Testis (tissue), 3 donors: ENCODE data around the gene HBP1. TPM values are rescaled to one million over a fixed set of nuclear protein-coding genes. Genes with fewer than 3 reads are reported as not detected.

Experiments used
- DNase-seq: peaks from one replicate; pipeline ENCODE4 v3.0.0-alpha.2; 2019
- H3K27ac ChIP-seq, 2 donors: fragments of 200-600 bp; sonication (generic); one replicate each; pipeline ENCODE4 v1.5.1; 2019
- H3K27me3 ChIP-seq: fragments of 200-600 bp; sonication (generic); one replicate; pipeline ENCODE4 v1.5.1; 2019
- H3K36me3 ChIP-seq: fragments of 200-600 bp; sonication (generic); one replicate; pipeline ENCODE4 v1.5.1; 2017; ENCODE audit warnings: low read depth; ENCODE audit errors: missing control alignments
- H3K4me1 ChIP-seq: fragments of 200-600 bp; sonication (generic); one replicate; pipeline ENCODE4 v1.5.1; 2019
- H3K4me3 ChIP-seq, 2 donors: fragments of 200-600 bp; sonication (generic); one replicate each; pipeline ENCODE4 v1.5.1; 2017 to 2019
- H3K9me3 ChIP-seq: fragments of 200-600 bp; sonication (generic); one replicate; pipeline ENCODE4 v1.5.1; 2017
- CTCF ChIP-seq, 3 experiments: fragments of 450-650 bp in 2 of 3; fragments of 200-600 bp in 1 of 3; sonication (generic) in 1 of 3; IDR thresholded peaks; one replicate each; pipeline ENCODE4 v1.5.1; 2016 to 2019; ENCODE audit warnings: antibody characterized with exemption in 3 of 3, mild to moderate bottlenecking in 2 of 3, moderate library complexity in 1 of 3
- POLR2A ChIP-seq: fragments of 450-650 bp; IDR thresholded peaks from one replicate; pipeline ENCODE4 v1.6.1; 2017; ENCODE audit warnings: antibody characterized with exemption, mild to moderate bottlenecking, moderate library complexity
- WGBS, 2 donors: methylation state at CpG; one replicate each; pipeline ENCODE4 v1.1.5; 2018; 5-methylcytosine and 5-hydroxymethylcytosine counted together
- intact Hi-C: fragments of 100-400 bp; cut with DNase I; formaldehyde crosslinking; loops from one replicate; pipeline ENCODE4 v1.15.1; 2023; ENCODE audit warnings: low total_unique reads
- polyA plus RNA-seq: library from polyadenylated mRNA; stranded (reverse); fragments of 350-450 nt; fragmentation: Illumina TruSeq; extraction: RNeasy Lipid Tissue Mini Kit (QIAGEN cat#74804); gene quantifications from one replicate; pipeline ENCODE4 v1.2.3, GENCODE V29; 2014; ENCODE audit warnings: low read depth, low replicate concordance; ENCODE audit not compliant: insufficient read depth
- total RNA-seq, 2 donors: library from RNA; depleted of rRNA; stranded (reverse); fragments of >200 nt; gene quantifications; one replicate each; pipeline ENCODE4 v1.2.3, GENCODE V29; 2016

HBP1 gene
- total and polyA plus RNA-seq, 3 donors from 2014 or later: 107 to 134 (median 127) TPM

- Histone ChIP-seq H3K4me1 (no peaks in the 10 kb centered on the region), H3K27ac (no peak overlapping the region), H3K36me3 (no peaks in the 10 kb centered on the region), H3K9me3 (no peaks in the 10 kb centered on the region), H3K4me3 (no peak overlapping the region), H3K27me3 (no peaks in the 10 kb centered on the region)
- intact Hi-C loops: no loop called here
- 97 to 99% methylated on average over 2 of the region's 2 CpGs for WGBS, 2 donors
- DNase-seq: no peak
- TF ChIP-seq POLR2A: no peak
- no peak for TF ChIP-seq CTCF (IDR thresholded peaks at IDR 0.05)
These were observed 21.3 kb downstream of the HBP1 start for GRCh38 chr7:107190090-107190489.

GRCh38 chr7:107194052-107194451 lies 25.2 kb downstream of the HBP1 start:
- H3K27me3 ChIP-seq: no peaks in the 10 kb centered on the region
- no peaks in the 10 kb centered on the region for H3K4me1 ChIP-seq
- DNase-seq: no peak
- H3K36me3 ChIP-seq: no peaks in the 10 kb centered on the region
- no peaks in the 10 kb centered on the region for H3K9me3 ChIP-seq
- H3K4me3 ChIP-seq: no peak overlapping the region
- whole genome bisulfite sequencing, 2 donors: 47 to 61% methylated on average over 1 of the region's 1 CpG
- H3K27ac ChIP-seq: no peak overlapping the region
- peak in 1 of 3 experiments; percentile 16 for TF ChIP-seq CTCF (IDR thresholded peaks at IDR 0.05)
- no peak for TF ChIP-seq POLR2A
- intact Hi-C loops: no loop called here

GRCh38 chr7:107196834-107197610 lies 28.2 kb downstream of the HBP1 start:
- H3K4me1 ChIP-seq: no peaks in the 10 kb centered on the region
- H3K4me3 ChIP-seq: no peak overlapping the region
- intact Hi-C loops: no loop called here
- no peak for TF ChIP-seq POLR2A
- no peak for TF ChIP-seq CTCF (IDR thresholded peaks at IDR 0.05)
- WGBS, 2 donors: 91 to 94% methylated on average over 10 of the region's 10 CpGs
- H3K27ac ChIP-seq: no peak overlapping the region
- H3K27me3 ChIP-seq: no peaks in the 10 kb centered on the region
- H3K36me3 ChIP-seq: no peaks in the 10 kb centered on the region
- H3K9me3 ChIP-seq: no peaks in the 10 kb centered on the region
- DNase-seq: no peak

GRCh38 chr7:107201795-107202450 lies 33.1 kb downstream of the HBP1 start:
- Histone ChIP-seq H3K36me3 (no peaks in the 10 kb centered on the region), H3K9me3 (no peaks in the 10 kb centered on the region), H3K27ac (no peak overlapping the region), H3K4me1 (no peaks in the 10 kb centered on the region), H3K27me3 (no peaks in the 10 kb centered on the region), H3K4me3 (no peak overlapping the region)
- peak; percentile 69 for DNase-seq
- intact Hi-C loops: no loop called here
- peak in 2 of 3 experiments; percentile 40 to 44 for TF ChIP-seq CTCF (IDR thresholded peaks at IDR 0.05)
- TF ChIP-seq POLR2A: no peak
- WGBS, 2 donors: 61 to 62% methylated on average over 4 of the region's 4 CpGs
